Uterus (tissue), 2 donors: ENCODE results near the gene JPH3.

Experiments
- CTCF ChIP-seq, 4 experiments: fragments of 200-600 bp in 2 of 4; fragments of 450-650 bp in 2 of 4; sonication (generic) in 2 of 4; IDR thresholded peaks; one replicate each; pipeline ENCODE4 v1.5.1; 2016 to 2019; ENCODE audit warnings: antibody characterized with exemption in 4 of 4, mild to moderate bottlenecking in 2 of 4, moderate library complexity in 1 of 4
- POLR2A ChIP-seq, 2 donors: fragments of 450-650 bp; IDR thresholded peaks; one replicate each; pipeline ENCODE4 v1.6.1; 2016; ENCODE audit warnings: antibody characterized with exemption in 2 of 2, mild to moderate bottlenecking in 1 of 2, moderate library complexity in 1 of 2

GRCh38 chr16:87615621-87616041, 13.3 kb downstream of the JPH3 start:
- TF ChIP-seq POLR2A (IDR thresholded peaks at IDR 0.05) (no peak), CTCF (IDR thresholded peaks at IDR 0.05) (no peak)
